ENCODE measurements around the gene IQSEC2.

Gene IQSEC2

GRCh38 chrX:53281321-53281822 is at the start of gene IQSEC2:
TSS of gene IQSEC2 (minus strand) at chrX:53281584.
- no peak for DNase-seq

GRCh38 chrX:53330331-53330730 is 48.9 kb upstream of the IQSEC2 start:
- DNase-seq: no peak

- DNase-seq: no peak
These were observed 43.4 kb upstream of the IQSEC2 start for GRCh38 chrX:53324803-53325202.

GRCh38 chrX:53324085-53324484 is 42.7 kb upstream of the IQSEC2 start:
- no peak for DNase-seq

- no peak for DNase-seq
These were observed 41.8 kb upstream of the IQSEC2 start for GRCh38 chrX:53323196-53323595.

- DNase-seq: no peak
These were observed 40.6 kb upstream of the IQSEC2 start for GRCh38 chrX:53321943-53322497.

- DNase-seq: peak; percentile 21
These were observed 40.0 kb upstream of the IQSEC2 start for GRCh38 chrX:53321230-53321942.

GRCh38 chrX:53320543-53321229 is 39.3 kb upstream of the IQSEC2 start:
- peak; percentile 15 for DNase-seq

- no peak for DNase-seq
These were observed 38.5 kb upstream of the IQSEC2 start for GRCh38 chrX:53319614-53320542.

GRCh38 chrX:53318766-53319353 is 37.5 kb upstream of the IQSEC2 start:
- DNase-seq: no peak

- DNase-seq: peak; percentile 71
These were observed 36.1 kb upstream of the IQSEC2 start for GRCh38 chrX:53317365-53318069.

GRCh38 chrX:53316860-53317237 is 35.5 kb upstream of the IQSEC2 start:
- DNase-seq: no peak

- no peak for DNase-seq
These were observed 34.9 kb upstream of the IQSEC2 start for GRCh38 chrX:53316111-53316859.

GRCh38 chrX:53313728-53314105 is 32.3 kb upstream of the IQSEC2 start:
- no peak for DNase-seq

- DNase-seq: peak; percentile 55
These were observed 31.8 kb upstream of the IQSEC2 start for GRCh38 chrX:53312946-53313727.

- no peak for DNase-seq
These were observed 28.5 kb upstream of the IQSEC2 start for GRCh38 chrX:53309837-53310236.

- DNase-seq: no peak
These were observed 27.5 kb upstream of the IQSEC2 start for GRCh38 chrX:53308836-53309235.

- DNase-seq: no peak
These were observed 24.9 kb upstream of the IQSEC2 start for GRCh38 chrX:53305996-53306937.

Data from CD4-positive, alpha-beta T cell treated with Interleukin-12 subunit alpha and Interleukin-12 subunit beta, for 1 hour (primary cell).